HS-5 (cell line): ENCODE data around the gene WNT3.
"Not testable (repeated sequence)": the region's sequence is repeated elsewhere in the genome, so short reads cannot be mapped to it uniquely, and the experiment has no call there.

Source experiments
- DNase-seq: peaks from one replicate; pipeline ENCODE4 v3.0.0-alpha.2; 2012; ENCODE audit warnings: low read depth

The WNT3 gene

GRCh38 chr17:46764709-46765401, 53.6 kb downstream of the WNT3 start:
- DNase-seq: peak; percentile 84

DNA sequence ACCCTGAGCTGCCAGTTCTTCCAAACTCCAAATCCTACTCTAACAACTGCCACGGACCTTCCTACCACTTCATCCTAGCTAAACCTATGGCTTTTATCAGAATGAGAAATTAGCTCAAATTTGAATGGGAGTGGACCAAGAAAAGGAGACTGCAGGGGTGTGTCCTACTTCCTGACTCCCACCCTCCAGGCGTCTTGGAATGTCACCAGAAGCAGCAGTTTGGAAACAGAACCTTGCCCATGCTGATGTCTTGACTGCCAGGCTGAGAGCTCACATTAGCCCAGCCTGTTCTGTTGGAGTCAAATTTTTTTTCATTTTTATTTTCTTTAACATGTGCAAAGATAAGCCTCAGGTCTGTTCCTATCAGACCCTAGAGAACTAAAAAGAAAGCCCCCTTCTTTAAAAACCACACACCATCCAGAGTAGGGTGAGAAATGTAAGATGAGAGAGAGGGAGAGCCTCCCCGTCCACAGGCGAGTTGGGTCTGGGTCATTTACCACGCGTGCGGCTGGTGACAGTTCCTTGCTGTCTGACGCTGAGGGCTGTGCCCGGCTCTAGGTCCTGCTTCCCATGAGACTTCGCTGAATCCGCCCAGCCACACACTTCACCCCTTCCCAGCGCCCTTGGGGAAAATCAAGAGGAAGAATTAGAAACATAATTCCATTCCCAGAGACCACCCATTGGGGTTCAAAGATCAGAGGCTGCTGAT, 54.3 kb downstream of the WNT3 start:
- DNase-seq: no peak

GRCh38 chr17:46763416-46763815, 55.1 kb downstream of the WNT3 start:
- DNase-seq: no peak

GRCh38 chr17:46759141-46759540, 59.4 kb downstream of the WNT3 start:
- DNase-seq: no peak

- no peak for DNase-seq
These were observed 59.9 kb downstream of the WNT3 start for GRCh38 chr17:46758614-46759013.

DNA sequence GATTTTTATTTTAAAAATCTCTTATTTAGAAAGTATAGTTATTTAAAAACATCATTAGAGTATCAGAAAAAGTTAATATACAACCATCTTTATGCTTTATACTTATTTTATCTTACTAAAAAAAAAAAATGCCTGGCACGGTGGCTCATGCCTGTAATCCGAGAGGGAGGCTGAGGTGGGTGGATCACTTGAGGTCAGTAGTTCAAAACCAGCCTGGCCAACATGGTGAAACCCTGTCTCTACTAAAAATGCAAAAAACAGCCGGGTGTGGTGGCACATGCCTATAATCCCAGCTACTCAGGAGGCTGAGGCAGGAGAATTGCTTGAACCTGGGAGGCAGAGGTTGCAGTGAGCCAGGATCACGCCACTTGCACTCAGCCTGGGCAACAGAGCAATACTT, 60.9 kb downstream of the WNT3 start:
- DNase-seq: not testable (repeated sequence)

GRCh38 chr17:46756861-46757260, 61.6 kb downstream of the WNT3 start:
- no peak for DNase-seq

DNA sequence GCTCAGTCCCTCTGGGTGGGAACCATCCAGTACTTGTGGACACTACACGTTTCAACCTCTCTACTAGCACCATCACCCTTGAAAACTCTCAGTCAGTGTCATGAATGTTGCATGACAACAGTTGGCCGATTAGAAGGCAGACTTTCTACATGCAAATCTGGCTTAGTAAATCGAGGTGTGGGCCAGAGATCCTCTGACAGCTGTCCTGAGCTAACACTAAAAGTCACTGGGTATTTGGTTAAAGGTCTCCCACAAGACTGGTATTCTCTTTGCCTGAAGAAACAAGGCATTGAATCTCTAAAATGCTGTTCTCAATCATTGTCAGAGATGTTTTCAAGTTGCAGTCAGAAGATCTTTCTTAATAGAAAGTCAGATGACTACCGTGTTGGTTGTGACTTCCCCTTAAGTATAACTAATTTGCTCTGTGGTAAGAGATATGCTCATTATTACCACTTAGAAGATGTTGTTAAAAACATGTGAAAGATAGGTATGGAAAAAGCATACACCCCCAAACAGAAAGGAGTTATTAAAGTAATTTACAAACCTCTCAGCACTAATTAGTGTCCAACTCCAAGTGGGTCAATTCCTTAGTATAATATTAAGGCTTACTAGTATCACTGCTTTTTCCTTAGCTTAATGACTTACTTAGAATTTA, 62.3 kb downstream of the WNT3 start:
- DNase-seq: no peak

GRCh38 chr17:46753776-46754175, 64.7 kb downstream of the WNT3 start:
- no peak for DNase-seq

- DNase-seq: no peak
These were observed 67.1 kb downstream of the WNT3 start for GRCh38 chr17:46751425-46751824.

- no peak for DNase-seq
These were observed 73.1 kb downstream of the WNT3 start for GRCh38 chr17:46745376-46745775.

- no peak for DNase-seq
These were observed 74.1 kb downstream of the WNT3 start for GRCh38 chr17:46744441-46744840.

DNA sequence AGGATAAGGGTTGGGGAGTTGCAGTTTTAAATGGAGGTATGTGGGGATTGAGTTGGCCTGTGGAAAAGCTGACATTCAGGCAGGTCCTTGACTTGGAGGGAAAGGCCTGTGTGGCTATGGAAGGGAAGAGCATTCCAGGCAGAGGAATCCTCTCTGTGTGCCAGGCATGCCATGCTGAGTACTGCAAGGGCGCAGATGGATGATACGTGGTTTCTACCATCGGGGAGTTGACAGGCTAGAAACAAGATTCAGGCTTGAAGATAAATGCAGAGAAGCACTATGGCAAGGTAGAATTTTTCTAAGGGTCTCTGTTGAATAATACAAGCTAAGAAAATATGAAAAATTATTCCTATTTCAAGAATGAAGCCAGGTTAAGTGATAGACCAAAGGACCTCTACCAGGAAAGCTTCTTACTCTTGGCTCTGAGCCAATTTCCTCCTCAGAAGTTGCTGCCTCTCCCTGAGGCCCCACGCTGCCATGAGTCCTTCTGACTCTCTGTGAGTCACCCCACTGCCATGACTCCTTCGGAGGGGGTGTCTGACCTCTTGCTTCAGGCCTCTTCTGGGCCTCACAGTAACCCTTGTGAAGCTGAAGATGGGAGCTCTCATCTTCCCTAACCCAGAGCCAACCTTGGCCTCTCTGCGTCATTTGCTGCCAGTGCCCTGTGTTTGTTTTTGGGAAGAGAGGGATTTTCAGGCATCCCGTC, 75.8 kb downstream of the WNT3 start:
- DNase-seq: peak; percentile 86

DNA sequence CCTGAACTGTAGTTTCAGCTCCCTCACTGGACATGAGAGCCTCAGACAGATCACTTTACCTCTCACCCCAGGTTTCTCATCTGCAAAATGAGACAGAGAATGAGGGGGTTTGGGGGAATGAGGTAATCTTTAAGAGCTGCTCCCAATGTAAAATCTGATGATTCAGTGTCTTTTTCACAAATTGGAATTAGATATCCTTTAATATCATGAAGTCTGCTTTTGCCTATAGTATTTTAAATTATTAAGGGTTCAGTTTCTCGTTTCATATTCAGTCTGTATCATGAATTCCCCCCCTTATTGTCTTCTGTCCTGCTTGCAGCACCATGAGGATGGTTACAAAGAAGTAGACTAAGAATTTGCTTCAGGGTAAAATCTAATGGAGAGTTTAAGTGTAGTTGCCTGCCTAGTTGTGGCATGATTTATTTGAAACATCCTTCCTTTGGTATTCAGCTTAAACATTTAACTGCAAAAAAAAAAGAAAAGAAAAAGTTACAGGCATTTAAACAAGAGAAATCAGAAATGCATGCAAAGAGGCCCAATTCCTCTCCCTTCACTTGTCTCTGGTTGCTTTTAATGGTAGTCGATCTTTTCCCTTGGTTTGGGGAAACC, 77.3 kb downstream of the WNT3 start:
- DNase-seq: no peak

DNA sequence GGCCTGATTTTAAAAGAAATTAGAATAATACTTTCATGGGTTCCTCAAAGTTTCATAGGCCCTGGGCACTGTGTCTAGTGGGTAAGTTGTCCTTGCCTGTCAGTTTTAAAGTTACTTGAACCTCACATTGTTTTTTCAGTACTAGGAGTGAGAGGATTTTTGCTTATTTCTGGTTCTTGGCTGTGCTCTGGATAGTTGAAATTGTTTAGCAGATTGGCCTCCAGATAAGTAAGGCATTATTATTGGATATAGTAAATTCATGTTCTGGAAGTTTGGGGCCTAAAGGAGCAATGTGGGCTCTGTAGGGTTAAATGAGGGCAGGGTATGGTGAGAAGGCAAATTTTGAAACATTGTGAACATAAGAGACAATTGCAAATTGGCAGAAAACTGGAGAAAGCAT, 78.5 kb downstream of the WNT3 start:
- no peak for DNase-seq

- DNase-seq: no peak
These were observed 79.9 kb downstream of the WNT3 start for GRCh38 chr17:46738544-46738943.

DNA sequence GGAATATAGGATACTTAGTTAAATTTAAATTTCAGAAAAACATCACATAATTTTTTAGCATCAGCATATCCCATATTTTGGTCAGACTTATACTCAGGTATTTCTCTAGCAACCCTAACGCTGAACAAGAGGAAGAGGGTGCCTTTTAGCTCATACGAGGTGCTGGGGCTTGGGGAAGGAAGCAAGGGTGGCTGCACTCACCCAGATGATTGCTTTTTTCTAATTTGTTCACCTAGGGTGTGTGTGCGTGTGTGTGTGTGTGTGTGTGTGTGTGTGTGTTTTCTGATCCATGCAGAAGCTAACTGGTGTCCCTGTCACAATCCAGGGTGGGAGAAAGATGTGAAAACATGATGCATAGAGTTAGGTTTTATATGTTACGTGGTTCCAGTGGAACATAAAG, 81.2 kb downstream of the WNT3 start:
- DNase-seq: no peak

DNA sequence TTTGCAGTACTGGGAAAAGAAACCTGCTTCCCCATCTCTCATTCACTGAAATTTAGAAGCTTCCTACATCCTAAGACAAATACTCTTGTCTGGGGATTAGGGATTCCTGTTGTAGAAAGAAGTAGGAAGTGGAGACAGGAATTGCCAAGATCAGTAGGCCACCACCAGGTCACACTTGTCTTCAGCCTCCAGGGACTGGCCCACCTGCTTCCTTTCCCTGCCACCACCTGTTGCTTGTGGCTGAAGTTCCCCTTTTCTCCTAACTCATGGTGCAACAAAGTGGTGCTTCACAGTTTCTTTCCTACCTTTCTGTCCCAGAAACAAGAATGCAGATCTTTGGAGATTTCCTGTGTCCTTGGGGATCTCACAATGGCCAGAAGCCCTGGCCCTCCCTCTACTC, 82.4 kb downstream of the WNT3 start:
- DNase-seq: no peak

DNA sequence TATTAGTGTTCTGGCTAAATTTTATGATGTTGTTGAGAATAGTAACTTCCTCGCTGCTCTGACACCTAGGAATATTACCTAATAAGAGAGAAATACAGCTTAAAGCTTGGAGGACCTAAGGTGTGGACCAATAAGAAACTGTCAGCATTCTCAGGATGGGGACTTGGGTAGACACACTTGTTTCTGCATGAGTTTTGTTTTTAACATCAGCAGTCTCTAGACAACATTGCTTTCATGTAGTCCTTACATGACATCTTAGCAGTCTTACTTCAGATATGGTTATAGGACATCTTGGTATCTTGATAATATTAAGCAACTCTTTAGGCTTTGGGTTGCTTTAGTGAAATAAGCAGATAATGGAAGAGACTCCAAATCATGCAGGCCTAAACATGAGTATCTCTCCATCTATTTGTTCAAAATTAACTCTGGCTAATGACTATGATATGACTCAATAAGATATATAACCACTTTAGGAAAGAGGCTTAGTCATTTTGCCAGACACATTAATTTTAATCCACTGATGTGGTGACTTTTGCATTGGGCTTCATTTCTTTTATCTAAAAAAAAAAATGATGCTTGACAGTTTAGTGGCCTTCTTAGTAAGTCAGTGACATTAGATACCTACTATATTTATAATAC, 84.5 kb downstream of the WNT3 start:
- peak; percentile 46 for DNase-seq

GRCh38 chr17:46732754-46733398, 85.6 kb downstream of the WNT3 start:
- DNase-seq: no peak

DNA sequence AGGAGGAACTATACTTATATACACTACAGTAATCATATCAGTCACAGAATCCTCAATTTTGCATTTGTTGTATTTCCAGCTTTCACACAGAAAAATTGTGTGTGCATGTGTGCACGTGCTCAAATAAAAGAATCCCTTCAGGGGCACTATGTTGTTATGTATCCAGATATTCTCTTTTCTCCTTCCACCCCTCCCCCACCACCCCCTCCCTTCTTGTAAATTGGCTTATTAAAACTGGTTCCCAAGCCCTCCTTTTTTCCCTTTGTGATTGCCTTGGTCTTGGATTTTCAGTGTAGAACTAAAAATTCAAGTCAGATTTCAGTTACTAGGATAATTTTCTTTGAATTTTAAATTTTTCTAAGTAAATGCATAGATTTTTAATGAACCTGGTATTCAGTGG, 86.3 kb downstream of the WNT3 start:
- DNase-seq: no peak
